ENCODE results near the gene RAB3C. TPM values are rescaled to one million over a fixed set of nuclear protein-coding genes. Genes with fewer than 3 reads are reported as not detected.

RAB3C gene
- total and polyA plus RNA-seq, 2 experiments from 2014 or later: 15.0 to 30.6 TPM

GRCh38 chr5:58797021-58797420 is 214.1 kb downstream of the RAB3C start:
- Mint-ChIP-seq H3K27me3 (ENCODE audit: insufficient read depth, low read depth, poor library complexity) (no peaks in the 10 kb centered on the region), H3K4me3 (no peak overlapping the region), H3K4me1 (peaks cover 41% of the 10 kb centered on the region), H3K9me3 (no peaks in the 10 kb centered on the region), H3K27ac (no peak overlapping the region), H3K36me3 (ENCODE audit: low read depth) (no peaks in the 10 kb centered on the region)
- no peak overlapping the region for H2AFZ ChIP-seq
- H3F3A ChIP-seq (replicated peaks; ENCODE audit: low read depth): no peaks in the 10 kb centered on the region
- H3K79me2 ChIP-seq (replicated peaks; ENCODE audit: insufficient read depth): no peaks in the 10 kb centered on the region
- ATAC-seq (no peak), DNase-seq (ENCODE audit: low spot score) (no peak)
- no peak overlapping the region for H3K4me2 ChIP-seq
- no peaks in the 10 kb centered on the region for H4K20me1 ChIP-seq (replicated peaks; ENCODE audit: insufficient read depth)
- no peaks in the 10 kb centered on the region for H3K9me2 ChIP-seq (ENCODE audit: insufficient read depth)
- H3K27ac ChIP-seq (ENCODE audit: low read depth): no peak overlapping the region
- TF ChIP-seq STAT1 (IDR thresholded peaks at IDR 0.05; ENCODE audit: unreplicated experiment) (no peak), NANOG (IDR thresholded peaks at IDR 0.05; ENCODE audit: borderline replicate concordance) (no peak), ZNF114 (CRISPR knock-in tag; IDR thresholded peaks at IDR 0.05) (no peak), ZNF331 (CRISPR knock-in tag; IDR thresholded peaks at IDR 0.05; ENCODE audit: low read depth) (no peak), EZH2 (IDR thresholded peaks at IDR 0.05; ENCODE audit: low read depth, unreplicated experiment) (no peak), JUNB (IDR thresholded peaks at IDR 0.05; ENCODE audit: unreplicated experiment) (no peak), EZH2phosphoT487 (IDR thresholded peaks at IDR 0.05; ENCODE audit: unreplicated experiment) (no peak), ZNF462 (CRISPR knock-in tag; IDR thresholded peaks at IDR 0.05) (no peak), CREB1 (CRISPR knock-in tag; IDR thresholded peaks at IDR 0.05; ENCODE audit: low read depth) (no peak), ETS1 (IDR thresholded peaks at IDR 0.05) (no peak), POLR2AphosphoS5 (IDR thresholded peaks at IDR 0.05; ENCODE audit: low read depth) (no peak), REST (IDR thresholded peaks at IDR 0.05; ENCODE audit: unreplicated experiment) (no peak), CTCF (conservative IDR thresholded peaks at IDR 0.05; ENCODE audit: low read depth in 2 of 2) (no peak)
- H3K36me3 ChIP-seq (ENCODE audit: insufficient read depth): no peaks in the 10 kb centered on the region
- H3K4me3 ChIP-seq: no peak overlapping the region
- H3K27me3 ChIP-seq (ENCODE audit: insufficient read depth): no peaks in the 10 kb centered on the region
- peaks cover 8% of the 10 kb centered on the region; the same call in 1 of the 2 replicates for H3K4me1 ChIP-seq (ENCODE audit: insufficient read depth)
